GM10266 (cell line): ENCODE data around the gene NRCAM.

Source experiments
- DNase-seq: peaks from one replicate; pipeline ENCODE4 v3.0.0; 2012; ENCODE audit errors: extremely low spot score
- TF ChIP-seq, protein P1 (sequence below): IDR thresholded peaks from 2 replicates; pipeline ENCODE4 v1.5.1; 2012; ENCODE audit warnings: mild to moderate bottlenecking, low read depth; ENCODE audit not compliant: control insufficient read depth, insufficient read depth; ENCODE audit errors: missing control alignments

Gene NRCAM

DNA sequence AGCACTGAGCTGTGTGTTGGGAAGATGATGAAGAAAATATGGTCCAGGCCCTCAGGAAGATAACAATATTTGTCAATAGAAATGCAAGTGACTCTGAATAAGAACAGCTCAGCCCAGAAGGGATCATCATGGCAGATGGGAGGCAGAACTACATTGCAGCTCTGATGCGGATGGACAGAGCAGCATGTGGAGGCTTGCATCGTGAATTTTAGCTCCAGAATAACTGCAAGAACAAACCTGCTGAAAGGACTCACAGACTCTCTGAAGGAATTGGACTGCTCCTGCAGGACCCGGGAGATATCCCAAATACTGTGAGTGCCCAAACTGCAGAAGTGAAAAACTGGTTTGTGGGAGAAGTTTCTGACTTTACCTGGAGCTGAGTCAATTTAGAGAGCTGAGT lies 245.4 kb downstream of the NRCAM start:
- no peak for DNase-seq
- TF ChIP-seq, protein P1, sequence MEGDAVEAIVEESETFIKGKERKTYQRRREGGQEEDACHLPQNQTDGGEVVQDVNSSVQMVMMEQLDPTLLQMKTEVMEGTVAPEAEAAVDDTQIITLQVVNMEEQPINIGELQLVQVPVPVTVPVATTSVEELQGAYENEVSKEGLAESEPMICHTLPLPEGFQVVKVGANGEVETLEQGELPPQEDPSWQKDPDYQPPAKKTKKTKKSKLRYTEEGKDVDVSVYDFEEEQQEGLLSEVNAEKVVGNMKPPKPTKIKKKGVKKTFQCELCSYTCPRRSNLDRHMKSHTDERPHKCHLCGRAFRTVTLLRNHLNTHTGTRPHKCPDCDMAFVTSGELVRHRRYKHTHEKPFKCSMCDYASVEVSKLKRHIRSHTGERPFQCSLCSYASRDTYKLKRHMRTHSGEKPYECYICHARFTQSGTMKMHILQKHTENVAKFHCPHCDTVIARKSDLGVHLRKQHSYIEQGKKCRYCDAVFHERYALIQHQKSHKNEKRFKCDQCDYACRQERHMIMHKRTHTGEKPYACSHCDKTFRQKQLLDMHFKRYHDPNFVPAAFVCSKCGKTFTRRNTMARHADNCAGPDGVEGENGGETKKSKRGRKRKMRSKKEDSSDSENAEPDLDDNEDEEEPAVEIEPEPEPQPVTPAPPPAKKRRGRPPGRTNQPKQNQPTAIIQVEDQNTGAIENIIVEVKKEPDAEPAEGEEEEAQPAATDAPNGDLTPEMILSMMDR: no peak

DNA sequence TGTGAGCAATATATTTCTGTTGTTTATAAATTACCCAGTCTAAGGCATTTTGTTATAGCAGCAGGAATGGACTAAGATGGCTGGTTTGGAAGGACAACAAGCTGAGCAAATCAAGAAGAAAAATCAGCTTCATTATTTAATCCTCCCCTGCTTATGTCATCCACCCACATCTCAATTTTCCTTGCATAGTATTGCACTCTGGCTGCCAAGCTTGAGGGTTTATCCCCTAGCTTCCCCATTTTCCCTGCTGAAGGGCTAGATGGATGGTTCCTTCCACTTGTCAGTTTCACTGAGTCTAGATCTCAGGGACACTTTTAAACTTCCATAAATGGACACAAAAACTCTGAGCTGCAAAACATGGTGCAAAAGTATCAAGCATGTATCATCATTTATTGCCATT lies 250.9 kb downstream of the NRCAM start:
- TF ChIP-seq, protein P1: no peak
- no peak for DNase-seq

DNA sequence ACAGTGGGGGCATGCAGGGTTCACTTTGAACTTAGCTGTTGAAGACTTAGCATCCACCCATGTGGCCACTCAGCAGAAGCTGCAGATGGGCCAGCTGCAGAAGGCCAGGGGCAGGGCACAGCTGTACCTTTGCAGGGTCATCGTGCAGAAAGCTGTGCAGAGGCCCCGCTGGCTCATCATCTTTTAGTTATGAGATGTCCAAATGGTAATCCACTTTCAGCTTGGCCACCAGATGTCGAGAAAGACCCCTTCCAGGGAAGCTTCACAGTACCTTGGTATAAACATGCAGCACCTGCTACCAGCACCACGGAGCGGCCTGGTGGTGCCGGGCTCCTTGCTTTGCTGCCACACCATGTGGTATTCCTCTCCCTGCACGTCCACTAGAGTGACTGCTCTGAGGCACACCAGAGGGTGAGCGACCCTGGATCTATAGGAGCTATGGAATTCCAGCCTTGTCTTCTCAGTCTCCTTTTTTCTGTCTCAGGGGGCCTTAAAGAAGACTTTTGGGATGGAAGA lies 251.9 kb downstream of the NRCAM start:
- DNase-seq: no peak
- TF ChIP-seq, protein P1: no peak

DNA sequence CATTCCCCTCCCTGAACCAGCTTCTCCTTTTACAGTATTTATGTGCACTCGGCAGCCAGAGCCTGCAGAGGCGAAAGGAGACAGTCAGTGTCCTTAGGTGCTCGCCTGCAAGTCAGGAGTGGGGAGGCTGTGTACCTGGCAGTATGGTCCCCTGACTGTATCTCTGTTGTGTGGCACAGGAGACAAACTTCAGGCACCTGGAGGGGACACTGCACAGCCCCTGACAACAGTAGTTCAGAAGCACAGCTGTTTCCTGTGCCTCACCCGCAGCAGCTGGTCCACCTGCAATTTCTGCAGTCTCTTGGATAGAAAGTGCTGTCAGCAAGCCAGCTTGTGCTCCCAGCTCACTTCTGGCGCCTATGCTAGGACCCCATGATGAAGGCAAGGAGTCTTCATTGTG lies 252.7 kb downstream of the NRCAM start:
- TF ChIP-seq, protein P1: no peak
- no peak for DNase-seq

DNA sequence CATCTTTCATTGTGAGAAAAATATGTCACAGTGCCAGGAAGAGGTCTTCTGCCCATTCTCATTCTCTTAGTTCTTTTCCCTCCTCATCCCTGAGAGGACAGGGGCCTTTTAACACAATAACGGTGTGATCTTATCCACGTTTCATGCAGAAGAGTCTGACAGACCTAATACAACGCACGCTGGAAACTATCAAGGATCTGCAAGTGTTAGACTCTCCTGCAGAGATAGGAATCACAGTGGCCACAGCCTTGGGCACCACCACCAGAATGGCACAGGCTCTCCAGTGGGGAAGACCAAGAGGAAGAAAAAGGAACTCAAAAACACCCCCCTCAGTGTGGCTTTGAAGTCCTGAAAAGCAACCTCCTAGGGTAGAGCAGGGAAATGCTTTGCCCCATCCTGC lies 253.5 kb downstream of the NRCAM start:
- DNase-seq: no peak
- TF ChIP-seq, protein P1: no peak

DNA sequence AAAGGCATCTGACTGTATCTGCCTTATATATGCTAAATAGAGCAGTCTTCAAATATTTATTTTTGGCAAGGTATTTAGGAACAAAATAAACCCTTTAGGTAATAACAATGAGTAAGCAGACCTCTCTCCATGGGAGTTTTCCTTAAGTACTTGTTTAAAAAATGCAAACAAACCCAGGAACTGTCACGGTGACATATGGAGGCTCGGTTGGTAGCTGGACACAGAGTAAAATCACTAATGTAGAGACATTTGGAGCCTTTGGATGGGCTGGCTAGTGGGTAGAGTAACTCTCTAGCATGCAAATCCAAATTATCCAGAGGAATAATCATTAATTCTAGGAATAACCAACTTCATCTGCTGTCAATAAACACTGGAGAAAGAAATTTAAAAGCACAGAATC lies 254.5 kb downstream of the NRCAM start:
- TF ChIP-seq, protein P1: no peak
- no peak for DNase-seq

DNA sequence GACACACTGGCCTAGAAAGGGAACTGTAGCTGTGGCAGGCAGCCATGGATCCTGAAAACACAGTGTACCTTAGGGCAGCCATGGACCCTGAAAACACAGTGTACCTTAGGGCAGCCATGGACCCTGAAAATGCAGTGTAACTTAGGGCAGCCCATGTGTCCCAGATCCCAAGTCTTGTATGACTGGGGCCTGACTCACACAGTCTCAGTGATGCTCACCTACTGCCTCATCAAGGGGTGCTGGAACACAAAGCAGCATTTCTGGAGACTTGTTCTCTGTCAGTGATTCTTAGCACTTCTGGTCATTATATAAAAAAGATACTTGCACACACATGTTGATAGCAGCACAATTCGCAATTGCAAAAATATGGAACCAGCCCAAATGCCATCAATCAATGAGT lies 255.9 kb downstream of the NRCAM start:
- DNase-seq: no peak
- TF ChIP-seq, protein P1: no peak
